RCC 7860 (cell line): ENCODE data around the gene EIF6.

Source experiments
- DNase-seq: peaks from one replicate; pipeline ENCODE4 v3.0.0-alpha.2; 2015; ENCODE audit warnings: low spot score
- FAIRE-seq: peaks from 2 replicates; lab custom pipeline; 2012; peaks lifted over from hg19 to GRCh38; lab: Jason Lieb, UNC

Gene EIF6

GRCh38 chr20:35295674-35296073 is 11.1 kb upstream of the EIF6 start:
- FAIRE-seq: no peak
- no peak for DNase-seq

GRCh38 chr20:35295058-35295457 is 10.5 kb upstream of the EIF6 start:
- DNase-seq (no peak), FAIRE-seq (no peak)

GRCh38 chr20:35294293-35294685 is 9.7 kb upstream of the EIF6 start:
- FAIRE-seq (no peak), DNase-seq (no peak)

- no peak for FAIRE-seq
- DNase-seq: no peak
Observed at GRCh38 chr20:35293303-35294292, 9.0 kb upstream of the EIF6 start.

GRCh38 chr20:35292504-35293285 is 8.1 kb upstream of the EIF6 start:
- no peak for FAIRE-seq

GRCh38 chr20:35291654-35292503 is 7.3 kb upstream of the EIF6 start, which contains the start of gene FAM83C:
FAM83C (minus strand) TSS chr20:35292425; CDS start chr20:35292304, 121 bp downstream.
- no peak for DNase-seq
- FAIRE-seq: no peak

More at GRCh38 chr20:35292504-35293285, 8.1 kb upstream of the EIF6 start:
- DNase-seq: no peak

- FAIRE-seq (no peak), DNase-seq (no peak)
Observed at GRCh38 chr20:35290887-35291417, 6.4 kb upstream of the EIF6 start.

- no peak for DNase-seq
- FAIRE-seq: no peak
Observed at GRCh38 chr20:35290186-35290886, 5.8 kb upstream of the EIF6 start.

- FAIRE-seq: no peak
- no peak for DNase-seq
Observed at GRCh38 chr20:35288325-35289060, 3.9 kb upstream of the EIF6 start.

GRCh38 chr20:35287509-35288324 is 3.1 kb upstream of the EIF6 start:
- FAIRE-seq: no peak
- DNase-seq: no peak

GRCh38 chr20:35286899-35287508 is 2.4 kb upstream of the EIF6 start:
- FAIRE-seq (no peak), DNase-seq (no peak)

- DNase-seq (no peak), FAIRE-seq (no peak)
Observed at GRCh38 chr20:35286077-35286898, 1.7 kb upstream of the EIF6 start.

GRCh38 chr20:35285806-35286076 is 1.2 kb upstream of the EIF6 start:
- FAIRE-seq (no peak), DNase-seq (peak; percentile 31)

GRCh38 chr20:35284992-35285805 is 627 bp upstream of the EIF6 start:
- DNase-seq (no peak), FAIRE-seq (no peak)

GRCh38 chr20:35283441-35284266 is 918 bp downstream of the EIF6 start:
- DNase-seq: peak; percentile 25
- no peak for FAIRE-seq
